Measurements from ENCODE around the gene INPP5D. TPM values are rescaled to one million over a fixed set of nuclear protein-coding genes. Genes with fewer than 3 reads are reported as not detected.

INPP5D gene
- polyA plus RNA-seq, 3 donors: 30.6 to 90.2 (median 54.8) TPM

- H3K9ac ChIP-seq (ENCODE audit: insufficient read depth, low read length, poor library complexity, severe bottlenecking): no peak overlapping the region
- intact Hi-C loops (cut with micrococcal nuclease): loop anchor here (5.0 kb wide), 2 partner anchors 47 to 67 kb away; partner anchors contain the start of gene ATG16L1 (in 1 of the 2)
- peak in 1 of 3 donors; percentile 27 for DNase-seq
- H3K27me3 ChIP-seq (ENCODE audit: control insufficient read depth in 2 of 2, insufficient read depth in 2 of 2, low read length in 2 of 2): no peaks in the 10 kb centered on the region
- H3K9me3 ChIP-seq (replicated peaks in 1 of 2; ENCODE audit: control insufficient read depth in 1 of 2, insufficient read depth in 1 of 2, low read length in 2 of 2): peaks cover 0 to 3% of the 10 kb centered on the region in 2 donors
- no peak overlapping the region for H2AFZ ChIP-seq (ENCODE audit: insufficient read depth, low read depth, low read length, poor library complexity, severe bottlenecking)
- TF ChIP-seq CTCF (IDR thresholded peaks at IDR 0.05): no peak
- H3K79me2 ChIP-seq (ENCODE audit: insufficient read depth, low read length): peaks cover 12% of the 10 kb centered on the region
- WGBS (ENCODE audit: insufficient coverage): no CpG with 5 or more reads among the region's 7 CpGs
- H4K20me1 ChIP-seq (ENCODE audit: insufficient read depth, low read length): peaks cover 50% of the 10 kb centered on the region
- peaks cover 44 to 55% of the 10 kb centered on the region in 2 donors for H3K4me1 ChIP-seq (ENCODE audit: control insufficient read depth in 1 of 2, insufficient read depth in 2 of 2, low read length in 2 of 2)
- Mint-ChIP-seq H3K9me3 (peaks cover 0 to 4% (median 0%) of the 10 kb centered on the region in 7 donors), H3K4me1 (peaks cover 57% of the 10 kb centered on the region), H3K36me3 (peaks cover 93 to 96% of the 10 kb centered on the region in 2 donors), H3K27me3 (ENCODE audit: low read depth in 3 of 3) (peaks cover 0 to 3% (median 1%) of the 10 kb centered on the region in 3 donors), H3K4me3 (peak overlapping the region in 1 of 2 donors; percentile 64), H3K27ac (peak overlapping the region; percentile 79 to 94 (median 85))
- peak overlapping the region in 1 of 3 experiments; percentile 16 for H3K4me3 ChIP-seq (replicated peaks in 1 of 3; ENCODE audit: low read depth in 2 of 3, low read length in 3 of 3)
- peak overlapping the region; percentile 62 to 63 for H3K27ac ChIP-seq (ENCODE audit: low read depth in 1 of 2, low read length in 2 of 2)
- peaks cover 85 to 93% of the 10 kb centered on the region in 2 donors for H3K36me3 ChIP-seq (replicated peaks in 1 of 2; ENCODE audit: control insufficient read depth in 1 of 2, insufficient read depth in 2 of 2, low read length in 2 of 2)
- peak overlapping the region; percentile 37 for H3K4me2 ChIP-seq (replicated peaks; ENCODE audit: extremely low read depth, low read length, poor library complexity, severe bottlenecking)
These were observed 125.2 kb downstream of the INPP5D start for GRCh38 chr2:233185330-233185729.

GRCh38 chr2:233185963-233186362 lies 125.8 kb downstream of the INPP5D start:
- Histone ChIP-seq H3K36me3 (replicated peaks in 1 of 2; ENCODE audit: control insufficient read depth in 1 of 2, insufficient read depth in 2 of 2, low read length in 2 of 2) (peaks cover 88 to 92% of the 10 kb centered on the region in 2 donors), H3K4me3 (replicated peaks in 1 of 3; ENCODE audit: low read depth in 2 of 3, low read length in 3 of 3) (peak overlapping the region in 1 of 3 experiments; percentile 16), H3K4me2 (replicated peaks; ENCODE audit: extremely low read depth, low read length, poor library complexity, severe bottlenecking) (peak overlapping the region; percentile 37), H3K79me2 (ENCODE audit: insufficient read depth, low read length) (peaks cover 12% of the 10 kb centered on the region), H3K9me3 (replicated peaks in 1 of 2; ENCODE audit: control insufficient read depth in 1 of 2, insufficient read depth in 1 of 2, low read length in 2 of 2) (peaks cover 0 to 8% of the 10 kb centered on the region in 2 donors), H3K27me3 (ENCODE audit: control insufficient read depth in 2 of 2, insufficient read depth in 2 of 2, low read length in 2 of 2) (no peaks in the 10 kb centered on the region), H4K20me1 (ENCODE audit: insufficient read depth, low read length) (peaks cover 48% of the 10 kb centered on the region), H3K27ac (ENCODE audit: low read depth in 1 of 2, low read length in 2 of 2) (peak overlapping the region; percentile 62 to 63), H3K4me1 (ENCODE audit: control insufficient read depth in 1 of 2, insufficient read depth in 2 of 2, low read length in 2 of 2) (peaks cover 49 to 61% of the 10 kb centered on the region in 2 donors), H3K9ac (ENCODE audit: insufficient read depth, low read length, poor library complexity, severe bottlenecking) (peak overlapping the region; percentile 1), H2AFZ (ENCODE audit: insufficient read depth, low read depth, low read length, poor library complexity, severe bottlenecking) (no peak overlapping the region)
- no peak for TF ChIP-seq CTCF (IDR thresholded peaks at IDR 0.05)
- peak; percentile 46 to 80 (median 73) for DNase-seq
- Mint-ChIP-seq H3K27me3 (ENCODE audit: low read depth in 3 of 3) (peaks cover 0 to 3% (median 1%) of the 10 kb centered on the region in 3 donors), H3K27ac (peak overlapping the region; percentile 79 to 94 (median 85)), H3K36me3 (peaks cover 96 to 98% of the 10 kb centered on the region in 2 donors), H3K9me3 (peaks cover 0 to 9% (median 5%) of the 10 kb centered on the region in 7 donors), H3K4me3 (peak overlapping the region in 1 of 2 donors; percentile 64), H3K4me1 (peaks cover 61% of the 10 kb centered on the region)
- intact Hi-C loops (cut with micrococcal nuclease): loop anchor here (5.0 kb wide), 2 partner anchors 46 to 66 kb away; partner anchors contain the start of gene ATG16L1 (in 1 of the 2)
- 30% methylated on average over 6 of the region's 8 CpGs for WGBS (ENCODE audit: insufficient coverage)

All from CD14-positive monocyte (primary cell).